H1 (cell line): ENCODE data around the gene BLTP2. TPM values are rescaled to one million over a fixed set of nuclear protein-coding genes. Genes with fewer than 3 reads are reported as not detected.

Source experiments
- CTCF ChIA-PET: fragments of 300-600 bp; sonication (Branson Sonifier 250); formaldehyde crosslinking; loops from one replicate; lab custom pipeline; 2021; ENCODE audit not compliant: partially characterized antibody; lab: Charles Lee
- POLR2A ChIA-PET: fragments of 300-600 bp; sonication (Branson Sonifier 250); formaldehyde crosslinking; loops from one replicate; lab custom pipeline; 2021; ENCODE audit warnings: inconsistent platforms; ENCODE audit not compliant: partially characterized antibody; lab: Charles Lee
- DNase-seq, 2 experiments: peaks; one replicate each; pipeline versions ENCODE4 v3.0.0 to v3.0.0-alpha.2; 2010 to 2022; ENCODE audit warnings: low spot score in 2 of 2, low read depth in 1 of 2, mixed read lengths in 1 of 2
- FAIRE-seq: peaks from 2 replicates; lab custom pipeline; 2011; peaks lifted over from hg19 to GRCh38; lab: Jason Lieb, UNC
- H2AFZ ChIP-seq: 2 replicates; pipeline ENCODE4 v1.8.1; 2012; ENCODE audit warnings: low read length, inconsistent platforms
- H2AK5ac ChIP-seq: 2 replicates; pipeline ENCODE4 v1.6.1; 2013; ENCODE audit warnings: low read depth, low read length
- H2BK120ac ChIP-seq: replicated peaks from 2 replicates; pipeline ENCODE3; 2013; ENCODE audit warnings: low read depth, low read length, inconsistent platforms
- H2BK12ac ChIP-seq: 2 replicates; pipeline ENCODE4 v1.6.1; 2013; ENCODE audit warnings: low read depth, low read length
- H2BK15ac ChIP-seq: 2 replicates; pipeline ENCODE4 v1.6.1; 2013; ENCODE audit warnings: low read length
- H2BK20ac ChIP-seq: 2 replicates; pipeline ENCODE4 v1.6.1; 2013; ENCODE audit warnings: low read length
- H2BK5ac ChIP-seq: 2 replicates; pipeline ENCODE4 v1.6.1; 2013; ENCODE audit warnings: low read depth, low read length
- H3K14ac ChIP-seq: 2 replicates; pipeline ENCODE4 v1.6.1; 2013; ENCODE audit warnings: inconsistent platforms; ENCODE audit not compliant: insufficient read length
- H3K18ac ChIP-seq: 2 replicates; pipeline ENCODE4 v1.6.1; 2013; ENCODE audit warnings: low read length; ENCODE audit errors: extremely low read depth
- H3K23ac ChIP-seq: 2 replicates; pipeline ENCODE4 v1.6.1; 2013; ENCODE audit warnings: inconsistent platforms; ENCODE audit not compliant: insufficient read length
- H3K23me2 ChIP-seq: 2 replicates; pipeline ENCODE4 v1.6.1; 2013; ENCODE audit warnings: low read depth, low read length
- H3K27ac ChIP-seq: 2 replicates; pipeline ENCODE4 v1.6.1; 2011; ENCODE audit warnings: low read depth, low read length, inconsistent platforms
- H3K27me3 ChIP-seq, 4 experiments: replicated peaks in 1 of 4; 1 replicate in 1 of 4; 2 replicates in 3 of 4; pipeline versions ENCODE4 v1.6.1 to v1.8.1; 2011 to 2013; ENCODE audit warnings: low read length in 3 of 4, mild to moderate bottlenecking in 3 of 4, inconsistent platforms in 2 of 4, mixed read lengths in 2 of 4, moderate library complexity in 1 of 4; ENCODE audit not compliant: control insufficient read depth in 3 of 4, insufficient read depth in 3 of 4; ENCODE audit errors: extremely low read depth in 1 of 4
- H3K36me3 ChIP-seq, 4 experiments: 2 replicates each; pipeline versions ENCODE4 v1.6.1 to v1.8.1; 2011 to 2013; ENCODE audit warnings: mild to moderate bottlenecking in 4 of 4, low read length in 3 of 4, moderate library complexity in 2 of 4, control low read depth in 1 of 4, inconsistent platforms in 1 of 4; ENCODE audit not compliant: insufficient read depth in 4 of 4, control insufficient read depth in 2 of 4
- H3K4ac ChIP-seq: replicated peaks from 2 replicates; pipeline ENCODE3; 2013; ENCODE audit warnings: low read length, low read depth, mixed read lengths, inconsistent platforms; ENCODE audit not compliant: insufficient read length
- H3K4me1 ChIP-seq, 4 experiments: replicated peaks in 1 of 4; 1 replicate in 1 of 4; 2 replicates in 3 of 4; pipeline versions ENCODE4 v1.6.1 to v1.8.1; 2011 to 2013; ENCODE audit warnings: low read length in 3 of 4, inconsistent platforms in 2 of 4, mixed read lengths in 1 of 4; ENCODE audit not compliant: insufficient read depth in 4 of 4, control insufficient read depth in 3 of 4
- H3K4me2 ChIP-seq, 2 experiments: 2 replicates each; pipeline versions ENCODE4 v1.6.1 to v1.8.1; 2011 to 2013; ENCODE audit warnings: low read depth in 2 of 2, low read length in 2 of 2, control low read depth in 1 of 2, inconsistent platforms in 1 of 2, mild to moderate bottlenecking in 1 of 2; ENCODE audit not compliant: insufficient read depth in 1 of 2
- H3K4me3 ChIP-seq, 4 experiments: fragments of 200-600, 300-600 bp in 1 of 4; sonication (generic), shearing (Covaris generic), sonication (Bioruptor Twin) in 1 of 4; 2 replicates each; pipeline versions ENCODE4 v1.5.1 to v1.8.1; 2011 to 2016; ENCODE audit warnings: low read length in 4 of 4, low read depth in 3 of 4, control low read depth in 2 of 4, inconsistent platforms in 2 of 4, mild to moderate bottlenecking in 2 of 4, mixed read lengths in 1 of 4, moderate library complexity in 1 of 4; ENCODE audit not compliant: insufficient read depth in 2 of 4; ENCODE audit errors: extremely low read depth in 1 of 4
- H3K56ac ChIP-seq: replicated peaks from 2 replicates; pipeline ENCODE3; 2013; ENCODE audit warnings: low read depth, mild to moderate bottlenecking, mixed read lengths, low read length, inconsistent platforms; ENCODE audit not compliant: insufficient read length
- H3K79me1 ChIP-seq: 2 replicates; pipeline ENCODE4 v1.6.1; 2013; ENCODE audit warnings: low read depth, low read length, control low read depth
- H3K79me2 ChIP-seq, 2 experiments: 2 replicates each; pipeline versions ENCODE4 v1.6.1 to v1.8.1; 2012 to 2013; ENCODE audit warnings: low read length in 2 of 2, mild to moderate bottlenecking in 2 of 2, inconsistent platforms in 1 of 2; ENCODE audit not compliant: insufficient read depth in 2 of 2, control insufficient read depth in 1 of 2
- H3K9ac ChIP-seq, 4 experiments: replicated peaks in 1 of 4; 1 replicate in 1 of 4; 2 replicates in 3 of 4; pipeline versions ENCODE4 v1.6.1 to v1.8.1; 2011 to 2013; ENCODE audit warnings: low read depth in 3 of 4, low read length in 3 of 4, control low read depth in 2 of 4, mild to moderate bottlenecking in 2 of 4, moderate library complexity in 2 of 4, inconsistent platforms in 1 of 4; ENCODE audit errors: extremely low read depth in 1 of 4
- H3K9me3 ChIP-seq, 2 experiments: 2 replicates each; pipeline versions ENCODE4 v1.6.1 to v1.8.1; 2012 to 2013; ENCODE audit warnings: mild to moderate bottlenecking in 2 of 2, moderate library complexity in 2 of 2, control low read depth in 1 of 2, inconsistent platforms in 1 of 2, low read depth in 1 of 2, low read length in 1 of 2, mixed read lengths in 1 of 2; ENCODE audit not compliant: insufficient read depth in 2 of 2
- H4K20me1 ChIP-seq, 2 experiments: replicated peaks in 1 of 2; 2 replicates each; pipeline versions ENCODE3 to v1.8.1; 2011 to 2013; ENCODE audit warnings: inconsistent platforms in 2 of 2, low read length in 2 of 2, mild to moderate bottlenecking in 1 of 2; ENCODE audit not compliant: insufficient read depth in 2 of 2, control insufficient read depth in 1 of 2
- H4K5ac ChIP-seq: 2 replicates; pipeline ENCODE4 v1.6.1; 2013; ENCODE audit warnings: low read length, low read depth, mixed read lengths, inconsistent platforms; ENCODE audit not compliant: insufficient read length
- H4K8ac ChIP-seq: 2 replicates; pipeline ENCODE4 v1.8.0; 2013; ENCODE audit warnings: mild to moderate bottlenecking, moderate library complexity, low read length, inconsistent platforms; ENCODE audit not compliant: insufficient read depth; ENCODE audit errors: extremely low read depth
- H4K91ac ChIP-seq: replicated peaks from 2 replicates; pipeline ENCODE3; 2013; ENCODE audit warnings: low read length, mixed read lengths, inconsistent platforms; ENCODE audit not compliant: insufficient read length
- BCL11A ChIP-seq, 2 experiments: IDR thresholded peaks; one replicate each; pipeline ENCODE4 v1.6.1; 2011; ENCODE audit warnings: low read depth in 2 of 2, low read length in 2 of 2, mild to moderate bottlenecking in 2 of 2
- CBX8 ChIP-seq: fragments of 300-800, 300-1000 bp; sonication (generic); IDR thresholded peaks from 2 replicates; pipeline ENCODE4 v1.7.1; 2016; ENCODE audit warnings: low read depth, low read length, borderline replicate concordance
- CTCF ChIP-seq, 3 experiments: IDR thresholded peaks; 1 replicate in 2 of 3; 2 replicates in 1 of 3; pipeline versions ENCODE4 v1.5.1 to v1.6.1; 2011; ENCODE audit warnings: low read length in 3 of 3, mild to moderate bottlenecking in 3 of 3, inconsistent platforms in 2 of 3, low read depth in 1 of 3, moderate library complexity in 1 of 3; ENCODE audit not compliant: insufficient read depth in 1 of 3; ENCODE audit errors: control extremely low read depth in 1 of 3
- EGR1 ChIP-seq: IDR thresholded peaks from 2 replicates; pipeline ENCODE4 v1.6.1; 2011; ENCODE audit warnings: low read depth, low read length, borderline replicate concordance
- EZH2 ChIP-seq: fragments of 200-600 bp; sonication (generic); IDR thresholded peaks from 2 replicates; pipeline ENCODE4 v1.7.1; 2012; ENCODE audit warnings: low read depth, mild to moderate bottlenecking, moderate library complexity, low read length, inconsistent platforms; ENCODE audit not compliant: severe bottlenecking
- JUND ChIP-seq: IDR thresholded peaks from 2 replicates; pipeline ENCODE4 v1.6.1; 2011; ENCODE audit warnings: mild to moderate bottlenecking, improper control_type of control experiment, low read length
- KDM1A ChIP-seq: fragments of 200-600, 300-600 bp; sonication (generic); IDR thresholded peaks from 2 replicates; pipeline ENCODE4 v1.7.1; 2016; ENCODE audit warnings: mild to moderate bottlenecking, low read length, borderline replicate concordance
- KDM5A ChIP-seq: fragments of 200-600 bp; IDR thresholded peaks from 2 replicates; pipeline ENCODE4 v1.7.1; 2012; ENCODE audit warnings: mild to moderate bottlenecking, low read length, inconsistent platforms, mixed read lengths
- POLR2A ChIP-seq, 2 experiments: IDR thresholded peaks; 1 replicate in 1 of 2; 2 replicates in 1 of 2; pipeline ENCODE4 v1.6.1; 2011; ENCODE audit warnings: low read depth in 2 of 2, low read length in 2 of 2, mild to moderate bottlenecking in 2 of 2; ENCODE audit errors: control extremely low read depth in 1 of 2
- SIN3A ChIP-seq, 2 experiments: IDR thresholded peaks in 1 of 2; conservative IDR thresholded peaks in 1 of 2; 2 replicates each; pipeline ENCODE4 v1.6.1; 2011 to 2012; ENCODE audit warnings: low read length in 2 of 2, improper control_type of control experiment in 1 of 2, low read depth in 1 of 2, mild to moderate bottlenecking in 1 of 2
- SP1 ChIP-seq: IDR thresholded peaks from 2 replicates; pipeline ENCODE4 v1.6.1; 2011; ENCODE audit warnings: low read depth, low read length
- TCF12 ChIP-seq: IDR thresholded peaks from 2 replicates; pipeline ENCODE4 v1.6.1; 2011; ENCODE audit warnings: low read depth, mild to moderate bottlenecking, low read length
- WGBS, 2 experiments: shearing (Covaris generic) in 1 of 2; methylation state at CpG; one replicate each; pipeline versions ENCODE4 v1.1.6 to v1.1.7; 2013 to 2015; ENCODE audit warnings: low lambda C conversion rate in 2 of 2, mixed read lengths in 2 of 2, inconsistent platforms in 1 of 2, low coverage in 1 of 2, missing lambda C conversion rate in 1 of 2; ENCODE audit not compliant: insufficient replicate concordance in 2 of 2, insufficient coverage in 1 of 2, insufficient read length in 1 of 2; ENCODE audit errors: extremely low coverage in 1 of 2, missing lambda C conversion rate in 1 of 2; 5-methylcytosine and 5-hydroxymethylcytosine counted together
- polyA plus RNA-seq, 7 experiments: library from polyadenylated mRNA; depleted of rRNA in 3 of 7; stranded (reverse) in 5 of 7; unstranded in 2 of 7; fragments of >200 nt in 5 of 7; fragments of 200-250 nt in 2 of 7; gene quantifications; 1 replicate in 5 of 7; 2 replicates in 1 of 7; 4 replicates in 1 of 7; pipeline versions ENCODE4 v1.2.1 to v1.2.3, GENCODE V29; 2011 to 2013; ENCODE audit warnings: missing spikeins in 2 of 7, mixed read lengths in 2 of 7
- total RNA-seq: library from RNA; stranded (reverse); fragmentation: NEBNext Ultra II Directional; extraction: Animal tissue kit (Norgen Biotek cat#: 25700); gene quantifications from 2 replicates; pipeline ENCODE4 v1.2.1, GENCODE V29; 2021

Gene BLTP2
- total and polyA plus RNA-seq, 2 of the 8 experiments (the other 6 are each of a cell fraction or from before 2014, with no cell fraction given), result 80.9 to 140 TPM

- H3K4me1 ChIP-seq, result no peaks in the 10 kb centered on the region; a peak in 3 of 7 replicates
- WGBS, 2 experiments, result 100% methylated on average over 1 of the region's 1 CpG; no CpG with 5 or more reads in 1 of the 2 experiments
- H3K23me2 ChIP-seq, result no peaks in the 10 kb centered on the region
- no peak overlapping the region for H2BK120ac ChIP-seq
- H3K23ac ChIP-seq, result no peak overlapping the region
- H3K27me3 ChIP-seq, result no peaks in the 10 kb centered on the region
- H3K36me3 ChIP-seq, result peaks cover 14 to 35% (median 18%) of the 10 kb centered on the region in 4 experiments
- peaks cover 7% of the 10 kb centered on the region; the same call in 1 of the 2 replicates for H3K79me1 ChIP-seq
- H2AFZ ChIP-seq, result no peak overlapping the region
- peaks cover 2 to 14% of the 10 kb centered on the region in 2 experiments for H4K20me1 ChIP-seq
- H4K5ac ChIP-seq, result no peak overlapping the region
- H3K14ac ChIP-seq, result no peak overlapping the region
- ChIA-PET POLR2A (interaction anchor here (0.9 to 1.7 kb wide), 8 partner anchors 8 to 184 kb away, joined by 3 to 7 read pairs (median 3); partner anchors contain the start of gene BLTP2), CTCF (interaction anchor here (0.8 to 2.3 kb wide), 7 partner anchors 10 to 539 kb away, joined by 3 to 14 read pairs (median 4); no protein-coding TSS in a partner anchor)
- no peak for DNase-seq
- H3K27ac ChIP-seq, result no peak overlapping the region
- H2BK15ac ChIP-seq, result no peak overlapping the region
- H2BK5ac ChIP-seq, result no peak overlapping the region
- no peak overlapping the region for H3K4ac ChIP-seq
- H4K91ac ChIP-seq, result no peak overlapping the region
- peaks cover 19 to 55% of the 10 kb centered on the region in 2 experiments for H3K79me2 ChIP-seq
- no peaks in the 10 kb centered on the region for H3K9me3 ChIP-seq
- H3K9ac ChIP-seq, result no peak overlapping the region
- FAIRE-seq, result no peak
- no peak overlapping the region for H2BK20ac ChIP-seq
- no peak overlapping the region for H4K8ac ChIP-seq
- H2AK5ac ChIP-seq, result no peak overlapping the region
- H3K18ac ChIP-seq, result no peak overlapping the region
- no peak overlapping the region for H3K4me3 ChIP-seq
- H3K4me2 ChIP-seq, result no peak overlapping the region
- no peak overlapping the region for H2BK12ac ChIP-seq
- no peak overlapping the region for H3K56ac ChIP-seq
- TF ChIP-seq SIN3A (conservative IDR thresholded peaks at IDR 0.05 in 1 of 2, IDR thresholded peaks at IDR 0.05 in 1 of 2; ENCODE audit: low read depth in 1 of 2, low read length in 2 of 2) (no peak), CTCF (IDR thresholded peaks at IDR 0.05; ENCODE audit: control extremely low read depth in 1 of 3, insufficient read depth in 1 of 3, low read depth in 1 of 3, low read length in 3 of 3) (no peak), SP1 (no peak), EZH2 (no peak), POLR2A (IDR thresholded peaks at IDR 0.05; ENCODE audit: control extremely low read depth in 1 of 2, low read depth in 2 of 2, low read length in 2 of 2) (no peak), BCL11A (IDR thresholded peaks at IDR 0.05; ENCODE audit: low read depth in 2 of 2, low read length in 2 of 2) (no peak), TCF12 (no peak), CBX8 (no peak), JUND (no peak), EGR1 (no peak), KDM1A (no peak), KDM5A (no peak)
Observed at GRCh38 chr17:28667870-28668269, 22.9 kb upstream of the BLTP2 start.
